ENCODE measurements around the gene PRSS48.

The PRSS48 gene

DNA sequence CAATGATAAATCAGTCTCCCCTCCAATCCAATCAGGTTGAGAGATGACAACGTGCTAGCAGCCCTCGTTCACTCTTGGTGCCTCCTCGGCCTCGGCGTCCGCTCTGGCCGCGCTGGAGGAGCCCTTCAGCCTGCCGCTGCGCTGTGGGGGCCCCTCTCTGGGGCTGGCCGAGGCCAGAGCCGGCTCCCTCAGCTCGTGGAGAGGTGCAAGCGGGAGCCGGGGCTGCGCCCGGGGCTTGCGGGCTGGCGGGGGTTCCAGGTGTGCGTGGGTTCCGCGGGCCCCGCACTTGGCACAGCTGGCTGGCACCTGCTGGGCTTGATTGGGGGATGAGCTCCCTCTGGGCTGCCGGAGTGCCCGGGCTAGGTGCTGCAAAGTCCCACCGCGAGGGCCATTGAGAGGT, 40.9 kb upstream of the PRSS48 start:
- no peak overlapping the region for H3K27ac ChIP-seq (ENCODE audit: low read depth, low read length, poor library complexity, severe bottlenecking)
- no peaks in the 10 kb centered on the region for H3K79me2 ChIP-seq (ENCODE audit: insufficient read depth, low read length)
- H2AFZ ChIP-seq (ENCODE audit: low read length), result no peak overlapping the region
- no peaks in the 10 kb centered on the region for H3K9me2 ChIP-seq (ENCODE audit: low read depth, low read length)
- no peaks in the 10 kb centered on the region for H3K9me3 ChIP-seq (ENCODE audit: low read length)
- H3K4me1 ChIP-seq (ENCODE audit: insufficient read depth, low read length, severe bottlenecking), result no peaks in the 10 kb centered on the region
- H3K4me2 ChIP-seq (ENCODE audit: low read length), result no peak overlapping the region
- no peak overlapping the region for H3K9ac ChIP-seq (ENCODE audit: low read length)
- H3K27me3 ChIP-seq (ENCODE audit: insufficient read depth, low read length), result no peaks in the 10 kb centered on the region
- no peak for TF ChIP-seq EZH2 (IDR thresholded peaks at IDR 0.05; ENCODE audit: borderline replicate concordance, low read length)
- no peak for TF ChIP-seq CTCF (IDR thresholded peaks at IDR 0.05; ENCODE audit: low read length)
- H3F3A ChIP-seq (ENCODE audit: insufficient read depth, low read length), result no peaks in the 10 kb centered on the region
- H3K4me3 ChIP-seq (ENCODE audit: low read depth, low read length, poor library complexity, severe bottlenecking), result no peak overlapping the region
- no peaks in the 10 kb centered on the region for H3K36me3 ChIP-seq (ENCODE audit: insufficient read depth, low read length)
- no peaks in the 10 kb centered on the region for H4K20me1 ChIP-seq (ENCODE audit: insufficient read depth, low read length)

DNA sequence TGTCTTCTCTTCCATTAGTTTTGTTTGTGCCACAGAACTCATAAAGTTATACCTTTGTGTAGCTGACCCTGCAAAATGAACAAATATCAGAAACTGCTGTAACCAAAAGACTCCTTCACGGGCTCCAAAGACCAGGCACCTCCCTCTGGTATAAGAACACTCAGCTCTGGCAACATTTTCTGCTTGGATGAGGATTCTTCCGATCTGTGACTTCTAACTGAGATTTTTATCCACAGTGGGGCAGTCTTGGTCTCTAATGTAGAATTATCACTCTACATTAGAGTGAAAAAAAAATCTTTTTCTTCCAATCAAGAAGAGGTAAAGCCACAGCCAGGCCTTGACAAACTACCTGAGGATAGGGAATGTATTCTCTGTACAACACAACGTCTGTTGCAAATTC, 38.5 kb upstream of the PRSS48 start:
- H3K79me2 ChIP-seq (ENCODE audit: insufficient read depth, low read length), result no peaks in the 10 kb centered on the region

DNA sequence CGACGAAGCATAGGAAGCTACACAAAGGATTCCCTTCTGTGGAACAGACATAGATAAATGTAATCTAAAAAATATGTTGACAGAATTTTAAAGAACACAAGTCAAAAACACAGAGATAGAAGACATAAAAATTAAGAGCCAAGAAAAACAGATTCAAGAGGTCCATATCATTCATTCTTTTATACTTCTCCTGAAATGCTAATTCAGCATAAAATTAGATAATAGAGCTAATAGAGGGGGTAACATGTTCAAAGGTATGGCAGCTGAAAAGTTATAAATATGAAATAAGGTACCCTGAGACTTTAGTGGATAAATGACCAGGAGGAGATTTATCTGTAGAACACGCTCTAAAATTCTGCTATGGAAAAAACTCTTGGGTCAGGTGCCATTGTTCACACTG, 37.4 kb upstream of the PRSS48 start:
- H4K20me1 ChIP-seq (ENCODE audit: insufficient read depth, low read length), result no peaks in the 10 kb centered on the region
- H3K79me2 ChIP-seq (ENCODE audit: insufficient read depth, low read length), result no peaks in the 10 kb centered on the region
- no peaks in the 10 kb centered on the region for H3K4me1 ChIP-seq (ENCODE audit: insufficient read depth, low read length, severe bottlenecking)
- no peak overlapping the region for H3K4me3 ChIP-seq (ENCODE audit: low read depth, low read length, poor library complexity, severe bottlenecking)
- no peak overlapping the region for H2AFZ ChIP-seq (ENCODE audit: low read length)
- no peaks in the 10 kb centered on the region for H3F3A ChIP-seq (ENCODE audit: insufficient read depth, low read length)
- H3K4me2 ChIP-seq (ENCODE audit: low read length), result no peak overlapping the region
- no peak overlapping the region for H3K9ac ChIP-seq (ENCODE audit: low read length)
- H3K27ac ChIP-seq (ENCODE audit: low read depth, low read length, poor library complexity, severe bottlenecking), result no peak overlapping the region
- H3K9me3 ChIP-seq (ENCODE audit: low read length), result no peaks in the 10 kb centered on the region
- no peaks in the 10 kb centered on the region; the same call in 1 of the 2 replicates for H3K27me3 ChIP-seq (ENCODE audit: insufficient read depth, low read length)
- no peak for TF ChIP-seq EZH2 (IDR thresholded peaks at IDR 0.05; ENCODE audit: borderline replicate concordance, low read length)
- no peak for TF ChIP-seq CTCF (IDR thresholded peaks at IDR 0.05; ENCODE audit: low read length)
- no peaks in the 10 kb centered on the region for H3K36me3 ChIP-seq (ENCODE audit: insufficient read depth, low read length)
- no peaks in the 10 kb centered on the region for H3K9me2 ChIP-seq (ENCODE audit: low read depth, low read length)

More for the DNA sequence above, 38.5 kb upstream of the PRSS48 start:
- no peaks in the 10 kb centered on the region for H4K20me1 ChIP-seq (ENCODE audit: insufficient read depth, low read length)
- H3K4me3 ChIP-seq (ENCODE audit: low read depth, low read length, poor library complexity, severe bottlenecking), result no peak overlapping the region
- no peaks in the 10 kb centered on the region for H3K9me2 ChIP-seq (ENCODE audit: low read depth, low read length)
- H3F3A ChIP-seq (ENCODE audit: insufficient read depth, low read length), result no peaks in the 10 kb centered on the region
- no peak overlapping the region for H3K9ac ChIP-seq (ENCODE audit: low read length)
- H3K27me3 ChIP-seq (ENCODE audit: insufficient read depth, low read length), result no peaks in the 10 kb centered on the region
- no peaks in the 10 kb centered on the region for H3K9me3 ChIP-seq (ENCODE audit: low read length)
- H2AFZ ChIP-seq (ENCODE audit: low read length), result no peak overlapping the region
- no peaks in the 10 kb centered on the region for H3K36me3 ChIP-seq (ENCODE audit: insufficient read depth, low read length)
- TF ChIP-seq CTCF (IDR thresholded peaks at IDR 0.05; ENCODE audit: low read length) (no peak), EZH2 (IDR thresholded peaks at IDR 0.05; ENCODE audit: borderline replicate concordance, low read length) (no peak)
- no peak overlapping the region for H3K27ac ChIP-seq (ENCODE audit: low read depth, low read length, poor library complexity, severe bottlenecking)
- no peaks in the 10 kb centered on the region for H3K4me1 ChIP-seq (ENCODE audit: insufficient read depth, low read length, severe bottlenecking)
- no peak overlapping the region for H3K4me2 ChIP-seq (ENCODE audit: low read length)

All from OCI-LY1 (cell line).